Right lung (tissue), 5 donors: ENCODE results near the gene SCAMP2. TPM values are rescaled to one million over a fixed set of nuclear protein-coding genes. Genes with fewer than 3 reads are reported as not detected.

ENCODE experiments used
- DNase-seq, 2 donors: peaks; one replicate each; pipeline ENCODE4 v3.0.0-alpha.2; 2013
- polyA plus RNA-seq, 5 donors: library from polyadenylated mRNA; unstranded; fragments of 120-200 nt; gene quantifications; one replicate each; pipeline versions ENCODE4 v1.2.1 to v1.2.3, GENCODE V29; 2013; ENCODE audit warnings: inconsistent platforms in 1 of 5, low replicate concordance in 1 of 5; ENCODE audit not compliant: insufficient read length in 5 of 5, insufficient read depth in 1 of 5

The SCAMP2 gene
- polyA plus RNA-seq, 5 donors, result 41.9 to 64.1 (median 48.2) TPM

GRCh38 chr15:74821091-74821789, 51.9 kb downstream of the SCAMP2 start:
- DNase-seq, result no peak

- no peak for DNase-seq
These were observed 53.1 kb downstream of the SCAMP2 start for GRCh38 chr15:74820056-74820455.

DNA sequence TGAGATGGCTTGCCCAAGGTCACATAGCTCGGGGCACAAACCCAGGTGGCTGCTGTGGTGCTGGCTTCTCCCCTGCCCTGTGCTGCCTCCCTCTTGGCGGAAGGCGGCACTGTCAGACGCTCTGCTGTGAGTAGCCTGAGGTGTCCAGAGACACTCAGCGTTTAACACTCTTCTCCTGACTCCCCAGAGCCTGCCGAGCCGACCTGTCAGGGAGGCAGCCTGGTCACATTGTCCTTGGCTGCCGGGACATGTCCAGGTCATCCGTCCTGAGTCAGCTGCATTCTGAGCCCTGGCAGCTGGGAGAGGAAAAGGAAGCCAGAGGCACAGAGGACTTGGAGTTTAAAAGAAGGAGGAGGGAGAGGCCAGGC, 55.8 kb downstream of the SCAMP2 start:
- peak in 1 of 2 donors; percentile 9 for DNase-seq

DNA sequence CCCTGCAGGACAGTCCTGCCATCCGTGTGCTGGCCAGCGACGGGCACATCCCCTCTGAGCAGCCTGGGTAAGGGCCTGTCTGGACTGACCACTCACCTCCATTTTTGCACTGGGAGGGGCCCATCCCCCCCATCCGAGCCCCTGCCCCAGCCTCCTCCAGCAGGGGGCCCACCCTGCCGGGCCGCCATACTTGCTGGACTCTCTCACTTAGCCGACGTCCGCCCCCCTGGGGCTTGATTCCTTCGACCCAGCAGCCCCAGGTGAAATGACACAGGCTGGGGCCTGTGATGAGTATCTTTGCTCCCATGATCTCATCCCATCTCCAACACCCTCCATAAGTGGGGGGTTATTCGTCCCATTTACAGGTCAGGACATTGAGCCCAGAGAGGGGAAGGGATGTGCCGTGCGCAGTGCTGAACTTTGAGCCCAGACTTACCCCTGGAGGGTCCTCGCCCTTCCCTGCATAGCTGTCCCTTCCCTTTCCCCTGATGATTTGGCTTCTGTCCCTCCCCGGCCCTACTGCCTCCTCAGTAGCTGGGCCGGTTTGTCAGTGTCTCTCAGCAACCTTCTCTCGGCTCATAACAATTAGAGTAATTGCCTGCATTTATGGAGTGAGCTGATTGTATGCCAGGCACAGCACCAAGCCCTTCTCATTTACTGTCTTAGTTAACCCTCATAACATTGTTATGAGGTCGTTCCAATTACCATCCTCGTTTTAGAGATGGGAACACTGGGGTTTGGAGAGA, 56.4 kb downstream of the SCAMP2 start:
- no peak for DNase-seq

DNA sequence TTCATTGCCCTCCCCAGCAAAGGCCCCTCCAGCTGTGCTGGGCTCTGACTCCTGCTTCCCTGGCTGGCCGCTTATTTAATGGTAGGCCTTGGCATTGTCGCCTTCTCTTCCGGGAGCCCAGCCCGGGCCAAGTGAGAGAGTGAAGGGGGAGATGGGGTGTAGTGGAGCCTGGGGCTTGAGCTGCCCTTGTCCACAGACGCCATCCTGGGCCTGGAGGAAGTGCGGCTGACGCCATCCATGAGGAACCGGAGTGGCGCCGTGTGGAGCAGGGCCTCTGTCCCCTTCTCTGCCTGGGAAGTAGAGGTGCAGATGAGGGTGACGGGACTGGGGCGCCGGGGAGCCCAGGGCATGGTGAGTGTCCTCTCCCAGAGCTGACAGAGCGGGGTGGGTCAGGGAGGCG, 57.2 kb downstream of the SCAMP2 start:
- DNase-seq, result no peak

- DNase-seq, result no peak
These were observed 57.8 kb downstream of the SCAMP2 start for GRCh38 chr15:74815121-74815934.

GRCh38 chr15:74812533-74812932, 60.6 kb downstream of the SCAMP2 start, which contains the start of gene LMAN1L:
LMAN1L (plus strand) TSS chr15:74812835; CDS start chr15:74812855, 20 bp downstream.
- DNase-seq, result peak in 1 of 2 donors; percentile 12

GRCh38 chr15:74809956-74810355, 63.2 kb downstream of the SCAMP2 start:
- no peak for DNase-seq

DNA sequence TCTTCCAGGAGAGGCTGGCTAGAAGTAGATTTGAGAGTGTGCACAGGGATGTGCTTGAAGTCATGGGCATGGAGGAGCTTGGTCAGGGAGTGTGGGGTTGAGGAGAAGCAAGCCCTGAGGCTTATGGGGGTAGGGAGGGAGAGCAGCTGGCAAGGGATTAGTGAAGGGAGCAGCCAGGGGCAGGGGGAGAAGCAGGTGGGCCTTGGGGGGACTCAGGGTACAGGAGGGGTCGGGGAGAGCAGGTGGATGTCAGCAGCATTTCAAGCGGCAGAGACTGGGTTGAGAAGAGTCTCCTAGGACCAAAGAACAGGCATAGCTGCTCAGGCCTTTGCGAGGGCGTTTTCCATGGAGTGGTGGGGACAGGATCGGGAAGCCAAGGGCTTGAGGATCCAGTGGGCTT, 63.9 kb downstream of the SCAMP2 start:
- DNase-seq, result no peak

DNA sequence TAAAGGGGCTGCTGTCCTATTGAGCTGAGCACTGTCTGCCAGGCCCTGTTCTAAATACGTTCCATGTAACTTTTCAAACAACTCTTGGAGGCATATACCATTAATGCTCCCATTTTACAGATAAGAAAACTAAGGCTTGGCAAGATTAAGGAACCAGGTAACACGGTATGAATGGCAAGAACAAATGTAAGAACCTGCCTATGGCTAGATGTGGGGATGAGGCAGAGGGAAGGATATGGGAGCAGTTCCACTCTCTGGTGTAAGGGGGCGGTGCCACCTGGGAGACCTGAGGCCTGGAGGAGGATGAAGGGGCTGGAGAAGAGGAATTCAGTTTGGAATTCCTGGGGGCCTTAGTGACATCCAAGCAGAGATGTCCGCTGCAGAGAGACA, 64.3 kb downstream of the SCAMP2 start:
- no peak for DNase-seq

DNA sequence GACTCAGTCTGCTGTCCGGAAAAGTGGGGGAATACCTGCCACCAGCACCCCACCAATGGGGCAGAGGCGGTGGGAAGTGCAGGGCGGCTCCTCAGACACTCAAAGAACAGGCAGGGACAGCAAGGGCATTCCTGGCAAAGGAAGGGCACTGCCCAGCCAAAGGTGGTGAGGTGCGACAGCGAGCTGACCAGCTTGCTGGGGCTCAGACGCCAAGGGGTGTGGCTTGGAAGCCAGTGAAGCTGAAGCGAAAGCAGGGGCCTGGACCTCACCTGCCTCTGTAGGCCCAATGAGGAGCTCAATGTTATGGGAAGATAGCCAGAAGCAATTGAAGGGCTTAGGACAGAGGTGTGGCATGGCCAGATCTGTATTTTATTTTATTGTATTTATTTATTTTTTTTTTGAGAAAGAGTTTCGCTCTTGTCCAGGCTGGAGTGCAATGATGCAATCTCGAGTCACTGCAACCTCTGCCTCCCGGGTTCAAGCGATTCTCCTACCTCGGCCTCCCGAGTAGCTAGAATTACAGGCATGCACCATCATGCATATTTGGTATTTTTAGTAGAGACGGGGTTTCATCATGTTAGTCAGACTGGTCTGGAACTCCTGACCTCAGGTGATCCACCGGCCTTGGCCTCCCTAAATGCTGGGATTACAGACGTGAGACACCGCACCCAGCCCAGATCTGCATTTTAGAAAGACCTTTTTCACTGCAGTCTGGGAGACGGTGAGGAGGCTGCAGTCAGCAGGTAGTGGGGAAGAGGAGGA, 64.9 kb downstream of the SCAMP2 start:
- no peak for DNase-seq

GRCh38 chr15:74807282-74807681, 65.9 kb downstream of the SCAMP2 start:
- DNase-seq, result no peak

GRCh38 chr15:74804935-74805334, 68.2 kb downstream of the SCAMP2 start:
- no peak for DNase-seq

DNA sequence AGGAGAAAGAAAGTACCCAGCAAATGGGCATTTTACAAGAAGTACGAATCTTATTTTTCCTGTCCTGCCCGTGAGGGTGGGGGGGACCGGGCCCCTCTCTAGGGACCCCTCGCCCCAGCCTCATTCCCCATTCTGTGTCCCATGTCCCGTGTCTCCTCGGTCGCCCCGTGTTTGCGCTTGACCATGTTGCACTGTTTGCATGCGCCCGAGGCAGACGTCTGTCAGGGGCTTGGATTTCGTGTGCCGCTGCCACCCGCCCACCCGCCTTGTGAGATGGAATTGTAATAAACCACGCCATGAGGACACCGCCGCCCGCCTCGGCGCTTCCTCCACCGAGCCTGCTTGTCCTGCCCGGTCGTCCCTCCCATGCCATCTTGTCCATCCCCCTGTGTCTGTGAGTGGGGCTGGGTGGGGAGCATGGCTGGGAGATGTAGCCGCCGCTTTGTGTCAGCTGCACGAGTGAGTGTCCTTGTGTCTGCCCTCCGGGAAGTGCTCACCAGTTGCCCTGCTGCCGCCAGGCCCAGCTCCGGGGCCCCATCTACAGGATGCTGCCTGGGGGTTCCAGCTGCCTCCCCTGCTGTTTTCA, 70.2 kb downstream of the SCAMP2 start:
- DNase-seq, result no peak

DNA sequence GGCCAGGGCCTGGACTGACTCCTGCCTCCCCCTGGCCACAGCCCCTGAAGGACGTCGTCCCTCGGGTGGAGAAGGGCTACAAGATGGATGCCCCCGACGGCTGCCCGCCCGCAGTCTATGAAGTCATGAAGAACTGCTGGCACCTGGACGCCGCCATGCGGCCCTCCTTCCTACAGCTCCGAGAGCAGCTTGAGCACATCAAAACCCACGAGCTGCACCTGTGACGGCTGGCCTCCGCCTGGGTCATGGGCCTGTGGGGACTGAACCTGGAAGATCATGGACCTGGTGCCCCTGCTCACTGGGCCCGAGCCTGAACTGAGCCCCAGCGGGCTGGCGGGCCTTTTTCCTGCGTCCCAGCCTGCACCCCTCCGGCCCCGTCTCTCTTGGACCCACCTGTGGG, 70.9 kb downstream of the SCAMP2 start:
- DNase-seq, result no peak

GRCh38 chr15:74801311-74801997, 71.7 kb downstream of the SCAMP2 start:
- no peak for DNase-seq

DNA sequence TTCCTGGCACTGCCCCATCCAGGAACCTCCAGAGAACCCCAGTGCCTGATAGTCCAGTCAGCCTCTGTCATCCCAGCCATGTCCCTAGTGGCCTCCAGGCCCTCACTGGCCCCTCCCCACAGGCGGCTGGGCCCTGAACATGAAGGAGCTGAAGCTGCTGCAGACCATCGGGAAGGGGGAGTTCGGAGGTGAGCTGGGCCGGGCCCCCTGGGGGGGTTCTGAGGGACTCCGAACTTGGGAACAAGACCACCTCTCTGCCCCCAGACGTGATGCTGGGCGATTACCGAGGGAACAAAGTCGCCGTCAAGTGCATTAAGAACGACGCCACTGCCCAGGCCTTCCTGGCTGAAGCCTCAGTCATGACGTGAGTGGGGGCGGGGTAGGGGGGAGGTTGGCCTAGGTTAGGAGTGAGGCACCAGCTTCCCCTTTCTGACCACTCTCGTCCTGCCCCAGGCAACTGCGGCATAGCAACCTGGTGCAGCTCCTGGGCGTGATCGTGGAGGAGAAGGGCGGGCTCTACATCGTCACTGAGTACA, 72.5 kb downstream of the SCAMP2 start:
- DNase-seq, result no peak

DNA sequence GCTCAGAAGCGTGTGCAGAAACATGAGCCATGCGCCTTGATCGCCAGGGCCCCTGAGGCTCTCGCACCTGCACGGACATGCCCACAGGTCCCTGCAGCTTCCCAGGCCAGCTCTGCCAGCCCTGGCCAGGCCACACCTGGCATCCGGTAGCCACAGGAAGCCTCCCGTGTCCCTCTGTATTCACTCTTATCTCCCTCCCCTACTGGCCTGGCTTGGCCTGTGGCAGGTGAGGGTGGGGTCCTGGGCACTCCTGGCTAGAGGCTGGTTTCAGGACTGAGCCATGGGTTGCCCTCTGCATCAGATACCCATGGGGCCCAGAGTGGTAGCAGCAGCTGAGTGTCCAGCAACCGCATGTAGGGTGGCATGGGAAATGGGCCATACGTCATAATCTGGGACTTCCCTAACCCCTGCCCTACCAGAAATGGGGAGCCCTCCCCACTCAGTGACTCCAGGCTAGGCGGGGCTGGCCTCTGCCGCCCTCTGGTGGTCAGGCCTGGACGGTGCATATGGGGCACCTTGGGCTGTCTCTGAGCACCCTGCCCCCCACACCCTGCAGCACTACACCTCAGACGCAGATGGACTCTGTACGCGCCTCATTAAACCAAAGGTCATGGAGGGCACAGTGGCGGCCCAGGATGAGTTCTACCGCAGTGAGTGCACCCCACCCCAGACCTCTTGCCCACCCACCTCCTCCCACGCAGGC, 73.2 kb downstream of the SCAMP2 start:
- no peak for DNase-seq

DNA sequence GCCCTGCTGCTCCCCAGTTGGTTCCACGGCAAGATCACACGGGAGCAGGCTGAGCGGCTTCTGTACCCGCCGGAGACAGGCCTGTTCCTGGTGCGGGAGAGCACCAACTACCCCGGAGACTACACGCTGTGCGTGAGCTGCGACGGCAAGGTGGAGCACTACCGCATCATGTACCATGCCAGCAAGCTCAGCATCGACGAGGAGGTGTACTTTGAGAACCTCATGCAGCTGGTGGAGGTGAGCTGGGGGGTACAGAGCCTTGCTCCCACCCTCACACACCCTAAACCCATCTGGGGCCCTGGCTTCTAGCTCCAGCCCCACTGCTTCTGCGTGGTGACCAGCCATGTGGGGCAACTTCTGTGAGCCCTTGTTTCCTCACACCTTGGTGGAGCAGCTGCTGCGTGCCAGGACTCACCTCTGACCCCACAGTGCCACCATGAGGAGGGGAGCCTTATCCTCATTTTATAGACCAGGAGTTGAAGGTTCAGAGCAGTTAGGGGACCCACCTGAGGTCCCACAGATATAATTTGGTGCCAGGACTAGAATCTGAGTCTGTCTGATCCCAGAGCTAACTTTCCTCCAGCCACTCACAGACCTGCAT, 73.8 kb downstream of the SCAMP2 start:
- no peak for DNase-seq
